Vagina (tissue), 2 donors: ENCODE results near the gene RASSF10. TPM values are rescaled to one million over a fixed set of nuclear protein-coding genes. Genes with fewer than 3 reads are reported as not detected.

Experiments used
- DNase-seq, 2 donors: peaks; one replicate each; pipeline ENCODE4 v3.0.0-alpha.2; 2017; ENCODE audit errors: extremely low spot score in 2 of 2
- H3K27ac ChIP-seq: fragments of 200-600 bp; sonication (generic); one replicate; pipeline ENCODE4 v1.5.1; 2019
- H3K27me3 ChIP-seq: fragments of 200-600 bp; sonication (generic); one replicate; pipeline ENCODE4 v1.5.1; 2019
- H3K36me3 ChIP-seq, 2 donors: fragments of 200-600 bp; sonication (generic); one replicate each; pipeline ENCODE4 v1.5.1; 2017 to 2019
- H3K4me1 ChIP-seq: fragments of 200-600 bp; sonication (generic); one replicate; pipeline ENCODE4 v1.5.1; 2019
- H3K4me3 ChIP-seq, 2 donors: fragments of 200-600 bp; sonication (generic); 1 replicate in 1 of 2; 2 replicates in 1 of 2; pipeline ENCODE4 v1.5.1; 2016 to 2019
- H3K9me3 ChIP-seq: fragments of 200-600 bp; sonication (generic); one replicate; pipeline ENCODE4 v1.5.1; 2019
- POLR2A ChIP-seq, 2 donors: fragments of 450-650 bp; IDR thresholded peaks; one replicate each; pipeline ENCODE4 v1.6.1; 2017; ENCODE audit warnings: antibody characterized with exemption in 2 of 2, mild to moderate bottlenecking in 2 of 2, moderate library complexity in 2 of 2
- POLR2AphosphoS5 ChIP-seq, 2 donors: sonication (generic); formaldehyde crosslinking; IDR thresholded peaks; one replicate each; pipeline ENCODE4 v1.9.0; 2017; ENCODE audit warnings: antibody characterized with exemption in 2 of 2, mild to moderate bottlenecking in 2 of 2, low read depth in 1 of 2; ENCODE audit not compliant: insufficient read depth in 1 of 2
- intact Hi-C: fragments of 100-400 bp; cut with DNase I; formaldehyde crosslinking; loops from one replicate; pipeline ENCODE4 v1.15.1; 2023
- total RNA-seq: library from RNA; depleted of rRNA; stranded (reverse); fragments of >200 nt; gene quantifications from one replicate; pipeline ENCODE4 v1.2.3, GENCODE V29; 2016
- TF ChIP-seq, protein P1 (sequence below), 3 experiments: fragments of 450-650 bp in 2 of 3; fragments of 200-600 bp in 1 of 3; sonication (generic) in 1 of 3; IDR thresholded peaks; one replicate each; pipeline ENCODE4 v1.5.1; 2017 to 2019; ENCODE audit warnings: antibody characterized with exemption in 3 of 3, mild to moderate bottlenecking in 2 of 3, moderate library complexity in 2 of 3

RASSF10 gene
- total RNA-seq, 1 donor from 2014 or later = 3.7 TPM

- no peaks in the 10 kb centered on the region for H3K9me3 ChIP-seq
- TF ChIP-seq POLR2AphosphoS5 (IDR thresholded peaks at IDR 0.05; ENCODE audit: insufficient read depth in 1 of 2, low read depth in 1 of 2) (no peak), POLR2A (IDR thresholded peaks at IDR 0.05) (no peak)
- TF ChIP-seq, protein P1, sequence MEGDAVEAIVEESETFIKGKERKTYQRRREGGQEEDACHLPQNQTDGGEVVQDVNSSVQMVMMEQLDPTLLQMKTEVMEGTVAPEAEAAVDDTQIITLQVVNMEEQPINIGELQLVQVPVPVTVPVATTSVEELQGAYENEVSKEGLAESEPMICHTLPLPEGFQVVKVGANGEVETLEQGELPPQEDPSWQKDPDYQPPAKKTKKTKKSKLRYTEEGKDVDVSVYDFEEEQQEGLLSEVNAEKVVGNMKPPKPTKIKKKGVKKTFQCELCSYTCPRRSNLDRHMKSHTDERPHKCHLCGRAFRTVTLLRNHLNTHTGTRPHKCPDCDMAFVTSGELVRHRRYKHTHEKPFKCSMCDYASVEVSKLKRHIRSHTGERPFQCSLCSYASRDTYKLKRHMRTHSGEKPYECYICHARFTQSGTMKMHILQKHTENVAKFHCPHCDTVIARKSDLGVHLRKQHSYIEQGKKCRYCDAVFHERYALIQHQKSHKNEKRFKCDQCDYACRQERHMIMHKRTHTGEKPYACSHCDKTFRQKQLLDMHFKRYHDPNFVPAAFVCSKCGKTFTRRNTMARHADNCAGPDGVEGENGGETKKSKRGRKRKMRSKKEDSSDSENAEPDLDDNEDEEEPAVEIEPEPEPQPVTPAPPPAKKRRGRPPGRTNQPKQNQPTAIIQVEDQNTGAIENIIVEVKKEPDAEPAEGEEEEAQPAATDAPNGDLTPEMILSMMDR (IDR thresholded peaks at IDR 0.05) = no peak
- intact Hi-C loops = no loop called here
Observed at GRCh38 chr11:12981676-12982522, 27.2 kb upstream of the RASSF10 start.

GRCh38 chr11:12983336-12983735 lies 25.8 kb upstream of the RASSF10 start:
- no peak overlapping the region for H3K27ac ChIP-seq
- intact Hi-C loops = no loop called here
- H3K4me1 ChIP-seq = no peaks in the 10 kb centered on the region
- no peaks in the 10 kb centered on the region for H3K9me3 ChIP-seq
- no peak overlapping the region for H3K4me3 ChIP-seq
- H3K27me3 ChIP-seq = no peaks in the 10 kb centered on the region
- TF ChIP-seq POLR2AphosphoS5 (IDR thresholded peaks at IDR 0.05; ENCODE audit: insufficient read depth in 1 of 2, low read depth in 1 of 2) = no peak
- TF ChIP-seq, protein P1 (IDR thresholded peaks at IDR 0.05) = no peak
- no peak for TF ChIP-seq POLR2A (IDR thresholded peaks at IDR 0.05)
- no peak for DNase-seq
- no peaks in the 10 kb centered on the region for H3K36me3 ChIP-seq

More at GRCh38 chr11:12981676-12982522, 27.2 kb upstream of the RASSF10 start:
- no peaks in the 10 kb centered on the region for H3K4me1 ChIP-seq
- no peak for DNase-seq
- no peaks in the 10 kb centered on the region for H3K27me3 ChIP-seq
- no peak overlapping the region for H3K27ac ChIP-seq
- no peak overlapping the region for H3K4me3 ChIP-seq
- H3K36me3 ChIP-seq = no peaks in the 10 kb centered on the region

GRCh38 chr11:12986194-12986898 lies 22.8 kb upstream of the RASSF10 start:
- H3K9me3 ChIP-seq = no peaks in the 10 kb centered on the region
- intact Hi-C loops = no loop called here
- no peaks in the 10 kb centered on the region for H3K4me1 ChIP-seq
- TF ChIP-seq POLR2AphosphoS5 (IDR thresholded peaks at IDR 0.05; ENCODE audit: insufficient read depth in 1 of 2, low read depth in 1 of 2) (no peak), POLR2A (IDR thresholded peaks at IDR 0.05) (no peak)
- TF ChIP-seq, protein P1 (IDR thresholded peaks at IDR 0.05) = no peak
- H3K4me3 ChIP-seq = no peak overlapping the region
- H3K36me3 ChIP-seq = no peaks in the 10 kb centered on the region
- no peak for DNase-seq
- H3K27me3 ChIP-seq = no peaks in the 10 kb centered on the region
- H3K27ac ChIP-seq = no peak overlapping the region

- Histone ChIP-seq H3K9me3 (no peaks in the 10 kb centered on the region), H3K27me3 (no peaks in the 10 kb centered on the region), H3K4me1 (no peaks in the 10 kb centered on the region), H3K4me3 (peak overlapping the region in 1 of 2 donors; percentile 4), H3K27ac (no peak overlapping the region), H3K36me3 (no peaks in the 10 kb centered on the region)
- TF ChIP-seq POLR2AphosphoS5 (IDR thresholded peaks at IDR 0.05; ENCODE audit: insufficient read depth in 1 of 2, low read depth in 1 of 2) = no peak
- TF ChIP-seq, protein P1 (IDR thresholded peaks at IDR 0.05) = no peak
- TF ChIP-seq POLR2A (IDR thresholded peaks at IDR 0.05) = no peak
- intact Hi-C loops = no loop called here
- no peak for DNase-seq
Observed at GRCh38 chr11:12989428-12990161, 19.5 kb upstream of the RASSF10 start.
